HG03469 (cell line): ENCODE data around the gene DOCK10.

ENCODE experiments used
- ATAC-seq: cut with Tn5 transposase; IDR thresholded peaks from one replicate; pipeline ENCODE4 v1.9.1; 2021; ENCODE audit warnings: mild to moderate bottlenecking, moderate library complexity, moderate number of reproducible peaks; ENCODE audit not compliant: unreplicated experiment

The DOCK10 gene

GRCh38 chr2:224734949-224735348, 307.3 kb downstream of the DOCK10 start:
- ATAC-seq = no peak

DNA sequence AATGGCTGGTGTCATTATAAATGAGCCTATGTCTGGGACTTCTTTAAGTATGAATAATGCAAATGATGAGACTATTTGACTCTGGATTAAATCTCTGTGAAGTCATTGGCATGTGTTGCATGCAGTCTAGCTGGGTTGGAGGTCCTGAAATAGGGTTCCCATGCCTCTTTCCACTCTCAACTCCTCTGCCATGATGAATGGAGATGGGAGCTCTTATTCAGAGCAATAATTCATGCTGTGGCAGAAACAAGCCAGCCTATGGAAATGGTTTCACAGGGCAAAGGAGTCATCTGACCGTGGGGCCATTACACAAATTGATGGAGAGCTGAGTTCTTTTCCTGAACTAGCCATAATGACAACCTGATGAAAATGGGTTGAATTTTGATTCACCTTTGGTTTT, 310.6 kb downstream of the DOCK10 start:
- ATAC-seq = no peak

DNA sequence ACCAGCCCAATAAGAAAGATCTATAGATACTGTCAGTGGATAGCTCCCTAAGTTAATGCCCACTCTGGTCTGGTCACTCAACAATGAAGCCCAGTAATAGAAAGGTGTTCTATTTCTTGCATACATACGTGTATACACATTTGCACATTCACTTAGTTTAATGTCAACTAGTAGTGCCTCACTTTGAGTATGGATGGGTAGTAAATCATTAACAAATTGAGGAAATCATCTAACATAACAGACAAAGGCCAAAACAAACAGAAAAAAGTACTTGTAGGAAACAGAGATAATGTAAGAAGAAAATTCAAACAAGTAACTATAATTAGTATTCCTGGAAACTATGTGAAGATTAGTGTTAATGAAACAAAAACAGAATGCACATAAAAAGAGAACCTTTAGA, 312.8 kb downstream of the DOCK10 start:
- no peak for ATAC-seq

DNA sequence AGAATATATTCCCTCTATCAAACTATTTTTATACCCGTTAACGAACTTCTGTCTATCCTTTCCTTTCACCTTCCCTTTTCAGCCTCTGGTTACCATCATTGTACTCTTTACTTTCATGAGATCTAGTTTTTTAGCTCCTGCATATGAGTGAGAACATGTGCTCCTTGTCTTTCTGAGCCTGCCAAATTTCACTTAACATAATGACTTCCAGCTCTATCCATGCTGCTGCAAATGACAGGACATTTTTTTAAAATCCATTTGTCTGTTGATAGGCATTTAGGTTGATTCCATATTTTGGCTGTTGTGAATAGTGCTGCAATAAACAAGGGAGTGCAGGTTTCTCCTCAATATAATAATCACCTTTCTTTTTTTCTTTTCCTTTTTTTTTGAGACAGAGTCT, 317.9 kb downstream of the DOCK10 start:
- no peak for ATAC-seq

DNA sequence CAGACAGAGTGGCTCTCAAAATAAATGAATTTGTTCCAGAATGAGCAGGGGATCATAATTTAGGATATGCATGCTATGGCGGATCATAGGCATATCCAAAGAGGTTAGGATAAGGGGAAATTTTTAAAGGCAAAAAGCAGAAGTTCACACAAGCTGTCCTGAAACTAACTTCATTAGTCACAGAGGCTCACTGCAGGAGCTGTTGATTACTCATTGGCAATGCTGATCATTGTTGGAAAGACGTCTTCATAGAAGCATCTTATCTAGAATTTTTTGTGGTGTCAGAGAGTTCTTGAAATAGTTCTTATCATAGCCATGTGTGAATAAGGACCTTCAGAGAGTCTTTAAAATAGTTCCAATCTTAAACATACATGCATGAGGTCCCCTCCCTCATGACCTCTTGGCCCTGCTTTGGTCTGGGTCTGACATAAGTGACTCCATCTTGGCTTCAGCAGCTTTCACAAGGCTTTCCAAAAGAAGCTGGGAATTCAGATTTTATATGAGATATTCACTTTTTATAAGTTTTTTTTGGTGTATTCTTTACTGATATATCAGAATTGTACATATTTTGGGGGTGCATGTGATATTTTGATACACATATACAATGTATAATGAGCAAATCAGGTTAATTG, 318.6 kb downstream of the DOCK10 start:
- ATAC-seq = no peak

DNA sequence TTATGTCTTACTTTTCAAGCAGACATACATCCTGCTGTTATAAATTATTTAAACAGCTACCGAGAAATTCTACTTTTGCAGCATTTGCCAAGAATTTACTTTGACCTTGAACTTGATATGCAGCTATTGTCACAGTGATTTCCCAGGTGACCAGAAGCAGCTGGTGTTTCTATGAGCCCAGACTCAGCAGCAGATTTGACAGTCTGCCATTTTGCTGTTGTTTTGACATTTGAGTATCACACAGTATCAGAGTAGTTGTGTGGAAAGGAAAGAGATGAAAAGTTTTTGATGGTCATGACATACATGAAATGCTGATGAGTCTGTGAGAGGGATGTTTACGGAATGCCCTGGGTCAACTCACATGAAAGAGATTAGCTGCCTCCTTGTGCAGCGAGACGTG, 319.5 kb downstream of the DOCK10 start:
- no peak for ATAC-seq

- no peak for ATAC-seq
Observed at GRCh38 chr2:224722250-224722649, 320.0 kb downstream of the DOCK10 start.

DNA sequence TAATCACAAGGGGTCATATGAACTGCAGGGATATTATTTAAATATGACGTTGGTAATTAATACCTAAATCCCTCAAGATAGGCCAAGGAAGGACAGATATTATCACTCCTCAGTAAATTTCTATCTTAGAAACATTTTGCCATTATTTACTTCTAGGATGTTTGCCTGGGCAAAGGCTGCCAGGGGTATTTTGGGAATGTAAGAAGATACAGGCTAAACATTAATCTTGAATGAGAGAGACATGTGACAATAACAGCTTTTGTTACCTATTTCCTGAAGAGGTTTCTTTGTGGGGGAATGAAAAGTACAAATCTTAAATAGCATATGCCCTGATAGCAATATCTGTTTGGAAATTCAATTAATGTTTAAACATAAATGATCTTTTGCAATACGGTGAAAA, 325.3 kb downstream of the DOCK10 start:
- ATAC-seq = no peak

- ATAC-seq = no peak
Observed at GRCh38 chr2:224716201-224716600, 326.1 kb downstream of the DOCK10 start, which contains the start of gene CCDC195. Gene CCDC195 (minus strand): TSS chr2:224716365. CDS start chr2:224716365, 0 bp downstream.
